HG03135 (cell line): ENCODE data around the gene MEX3D.

ENCODE experiments used
- ATAC-seq: cut with Tn5 transposase; IDR thresholded peaks from one replicate; pipeline ENCODE4 v1.9.1; 2021; ENCODE audit warnings: mild to moderate bottlenecking, moderate library complexity; ENCODE audit not compliant: unreplicated experiment

Gene MEX3D

GRCh38 chr19:1598777-1599459 lies 30.8 kb upstream of the MEX3D start:
- no peak for ATAC-seq

- ATAC-seq, result no peak
These were observed 25.3 kb upstream of the MEX3D start for GRCh38 chr19:1593501-1593772.

GRCh38 chr19:1592755-1593500 lies 24.8 kb upstream of the MEX3D start, which contains the start of gene MBD3:
TSS of gene MBD3 (minus strand) at chr19:1592865. CDS start at chr19:1592631, 234 bp downstream.
- peak; percentile 62 for ATAC-seq

- ATAC-seq, result peak; percentile 69
These were observed 24.1 kb upstream of the MEX3D start for GRCh38 chr19:1592024-1592754.

GRCh38 chr19:1591421-1592023 lies 23.4 kb upstream of the MEX3D start:
- no peak for ATAC-seq

GRCh38 chr19:1590641-1591397 lies 22.7 kb upstream of the MEX3D start:
- ATAC-seq, result no peak

- ATAC-seq, result no peak
These were observed 19.7 kb upstream of the MEX3D start for GRCh38 chr19:1587872-1588271.

- no peak for ATAC-seq
These were observed 17.1 kb upstream of the MEX3D start for GRCh38 chr19:1585243-1585580.

- ATAC-seq, result no peak
These were observed 16.5 kb upstream of the MEX3D start for GRCh38 chr19:1584500-1585242.

GRCh38 chr19:1582201-1582600 lies 14.1 kb upstream of the MEX3D start:
- ATAC-seq, result no peak

GRCh38 chr19:1580957-1581356 lies 12.8 kb upstream of the MEX3D start:
- ATAC-seq, result no peak

- no peak for ATAC-seq
These were observed 12.3 kb upstream of the MEX3D start for GRCh38 chr19:1580382-1580781.

- ATAC-seq, result no peak
These were observed 11.1 kb upstream of the MEX3D start for GRCh38 chr19:1579222-1579621.

- no peak for ATAC-seq
These were observed 9.9 kb upstream of the MEX3D start for GRCh38 chr19:1577929-1578618.

- no peak for ATAC-seq
These were observed 9.2 kb upstream of the MEX3D start for GRCh38 chr19:1577090-1577928.

GRCh38 chr19:1576242-1577089 lies 8.3 kb upstream of the MEX3D start:
- no peak for ATAC-seq

GRCh38 chr19:1575323-1576241 lies 7.5 kb upstream of the MEX3D start:
- no peak for ATAC-seq
